HG03469 (cell line): ENCODE measurements around the gene IGSF11.

Source experiments
- ATAC-seq: cut with Tn5 transposase; IDR thresholded peaks from one replicate; pipeline ENCODE4 v1.9.1; 2021; ENCODE audit warnings: mild to moderate bottlenecking, moderate library complexity, moderate number of reproducible peaks; ENCODE audit not compliant: unreplicated experiment

The IGSF11 gene

GRCh38 chr3:118955914-118956556 is 78.6 kb downstream of the IGSF11 start:
- ATAC-seq = no peak

DNA sequence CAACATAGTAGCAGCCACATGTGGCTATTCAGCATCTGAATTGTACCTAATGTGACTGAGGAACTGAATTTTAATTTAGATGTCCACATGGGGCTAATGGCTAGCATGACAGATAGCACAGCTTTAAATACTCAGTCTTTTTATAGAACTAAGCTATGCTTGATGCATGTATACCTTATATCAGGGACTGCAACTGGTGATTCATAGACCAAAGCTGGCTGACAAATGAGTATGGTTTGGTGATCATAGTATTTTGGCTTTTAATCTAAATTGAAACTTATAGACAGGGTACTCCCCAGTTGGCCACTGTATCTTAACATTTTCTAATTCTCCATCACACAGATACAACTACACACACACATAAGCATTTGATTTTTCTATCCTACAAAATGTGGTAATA is 83.6 kb downstream of the IGSF11 start:
- no peak for ATAC-seq

GRCh38 chr3:118949113-118949760 is 85.4 kb downstream of the IGSF11 start:
- no peak for ATAC-seq

GRCh38 chr3:118948146-118948545 is 86.5 kb downstream of the IGSF11 start:
- ATAC-seq = no peak

GRCh38 chr3:118946449-118946848 is 88.2 kb downstream of the IGSF11 start:
- ATAC-seq = no peak

DNA sequence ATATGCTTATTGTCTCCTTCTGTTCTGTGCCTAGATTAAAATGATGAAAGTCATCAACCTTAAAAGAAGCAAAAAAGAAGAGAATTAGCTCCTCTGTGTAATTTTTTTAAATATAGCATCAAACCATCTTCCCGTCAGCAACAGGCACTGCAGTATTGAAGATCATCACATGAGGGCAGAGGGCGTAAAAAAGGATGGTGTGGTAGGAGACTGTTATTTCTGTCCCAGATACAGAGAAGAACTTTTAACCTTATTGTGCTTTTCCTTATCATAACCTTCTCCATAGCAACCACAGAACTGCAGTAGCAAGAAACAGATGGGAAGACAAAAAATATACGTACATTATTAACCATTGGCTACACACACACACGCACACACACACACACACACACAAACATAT is 88.8 kb downstream of the IGSF11 start:
- no peak for ATAC-seq

DNA sequence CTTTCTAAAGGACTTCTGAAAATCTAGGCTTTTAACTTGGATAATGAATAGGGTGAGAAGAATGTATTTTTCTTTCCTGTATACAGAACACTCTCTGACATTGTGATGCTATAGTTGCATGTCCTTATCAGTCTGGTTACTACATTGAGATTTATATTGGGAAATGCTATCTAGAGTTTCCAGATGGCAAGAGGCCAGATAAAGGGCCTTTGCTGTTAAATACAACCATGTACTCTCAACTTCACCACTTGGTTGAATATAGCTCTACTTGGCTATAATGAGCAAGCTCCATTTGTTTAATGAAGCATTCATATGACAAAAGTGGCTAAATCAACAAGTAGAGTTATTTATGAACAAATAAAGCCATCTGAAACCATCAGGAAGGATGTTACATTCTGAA is 91.0 kb downstream of the IGSF11 start:
- no peak for ATAC-seq

GRCh38 chr3:118942671-118943070 is 92.0 kb downstream of the IGSF11 start:
- ATAC-seq = no peak

DNA sequence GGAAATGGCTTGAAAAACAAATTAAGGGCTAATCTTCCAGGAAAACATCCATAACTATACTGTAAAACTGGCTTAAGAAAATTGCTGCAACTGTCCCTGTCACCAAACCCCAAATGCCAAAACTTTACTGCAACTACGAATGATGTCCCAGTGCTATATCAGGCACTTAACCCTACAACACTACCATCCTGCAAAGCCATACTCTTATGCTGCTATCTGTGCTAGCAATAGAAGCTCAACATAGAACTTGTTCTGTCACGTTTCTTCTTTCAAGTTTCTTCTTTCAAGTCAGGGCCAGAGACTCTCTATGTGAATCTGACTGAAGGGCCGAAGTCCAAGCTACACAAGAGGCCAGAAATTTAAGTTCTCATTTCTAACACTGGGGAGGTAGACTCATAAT is 92.5 kb downstream of the IGSF11 start:
- no peak for ATAC-seq

GRCh38 chr3:118941236-118941635 is 93.4 kb downstream of the IGSF11 start:
- no peak for ATAC-seq

DNA sequence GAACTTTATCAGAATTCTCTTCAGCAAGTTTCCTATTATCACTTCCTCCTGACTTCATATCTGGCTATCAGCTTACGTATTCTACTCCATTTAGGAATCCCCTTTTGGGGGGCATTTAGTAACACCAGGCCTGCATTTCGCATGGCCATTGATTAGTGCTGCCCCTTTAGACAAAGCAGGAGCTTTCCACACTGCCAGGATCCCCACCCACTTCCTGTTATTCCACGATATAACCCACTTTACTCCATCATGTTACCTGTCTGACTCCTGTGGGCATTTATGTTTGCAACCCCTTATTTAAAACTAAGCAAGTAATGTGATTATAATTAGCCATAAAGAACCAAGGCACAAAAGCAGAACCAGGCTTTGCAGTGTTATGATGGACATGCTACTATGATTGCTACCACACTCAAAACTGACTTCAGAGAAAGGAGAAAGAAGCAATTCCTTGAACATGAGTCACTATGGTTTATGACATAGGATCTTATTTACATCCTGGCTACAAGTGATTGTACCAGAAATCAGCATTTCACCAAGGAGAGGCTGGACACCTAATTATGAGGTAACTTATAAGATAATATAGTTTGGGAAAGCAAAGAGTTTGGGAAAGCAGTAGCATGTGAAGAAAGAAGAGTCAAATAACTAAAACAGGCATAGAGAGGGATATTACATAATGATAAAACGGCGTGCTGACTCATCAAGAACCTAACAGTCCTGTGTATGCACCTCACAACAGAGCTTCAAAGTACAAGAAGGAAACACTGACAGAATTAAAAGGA is 96.3 kb downstream of the IGSF11 start:
- no peak for ATAC-seq

DNA sequence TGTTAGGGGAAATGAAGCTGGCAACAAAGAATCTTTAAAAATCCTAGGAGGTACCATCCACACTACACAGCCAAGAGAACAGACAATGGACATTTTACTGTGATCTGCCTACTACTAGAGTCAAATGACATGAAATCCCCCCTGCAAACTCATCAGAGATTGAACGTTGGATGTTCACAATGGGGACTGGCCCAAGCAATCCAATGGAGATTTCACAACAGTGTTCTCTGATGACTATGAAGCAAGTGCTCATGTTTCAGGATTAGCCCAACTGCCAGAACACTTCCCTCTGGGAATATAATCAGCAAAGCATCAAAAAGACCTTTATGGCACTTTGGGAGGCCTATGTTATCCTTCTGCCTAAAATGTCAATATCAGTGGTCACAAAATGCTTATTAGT is 97.8 kb downstream of the IGSF11 start:
- no peak for ATAC-seq

DNA sequence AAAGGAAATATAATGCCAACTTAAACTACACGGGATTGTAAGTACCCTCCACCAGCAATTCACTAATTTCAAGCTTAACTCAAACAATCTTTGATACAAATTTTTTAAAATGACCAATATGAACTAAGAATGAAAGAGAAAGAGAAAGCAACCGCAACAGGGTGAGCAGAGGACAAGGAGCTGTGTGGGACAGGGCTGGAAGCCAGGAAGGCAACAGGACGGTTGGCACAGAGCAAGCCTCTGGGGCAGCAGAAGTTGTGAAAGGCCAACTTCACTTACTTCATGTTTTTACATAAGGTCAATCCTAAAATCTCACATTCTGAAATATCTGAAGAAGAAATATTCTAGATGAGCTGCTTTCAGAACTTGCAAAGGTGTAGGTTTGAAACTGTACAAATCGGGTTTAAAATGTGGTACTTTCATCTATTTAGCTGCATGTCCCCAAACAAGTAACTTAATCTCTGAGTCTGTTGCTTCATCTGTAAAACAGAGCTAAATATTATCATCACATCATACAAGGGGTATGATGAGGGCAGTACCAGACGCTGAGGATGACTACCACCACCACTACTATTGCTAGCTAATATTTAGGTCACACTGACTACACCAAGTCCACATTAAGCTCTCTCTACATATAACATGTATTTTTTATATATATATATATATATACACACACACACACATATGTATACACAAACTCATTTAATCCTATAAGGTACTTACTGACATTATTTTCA is 101.7 kb downstream of the IGSF11 start:
- no peak for ATAC-seq

GRCh38 chr3:118931996-118932395 is 102.7 kb downstream of the IGSF11 start:
- ATAC-seq = no peak

DNA sequence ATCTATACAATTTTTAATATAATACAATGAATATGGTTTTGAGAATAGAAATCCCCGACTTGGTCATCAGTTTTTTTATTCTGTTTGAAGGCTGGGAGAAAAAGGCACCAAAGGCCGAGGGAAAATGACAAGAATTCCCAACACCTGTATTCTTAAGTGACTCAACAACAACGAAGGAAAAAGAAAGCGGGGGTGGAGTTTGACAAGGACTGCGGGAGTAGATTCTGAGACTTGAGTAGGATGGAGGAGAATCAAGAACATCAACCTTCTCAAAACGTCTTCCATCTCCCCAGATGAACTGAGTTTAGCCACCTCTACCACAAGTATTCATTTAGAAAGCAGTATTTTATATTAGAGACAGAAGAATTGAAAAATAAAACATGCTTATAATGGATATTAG is 107.2 kb downstream of the IGSF11 start:
- ATAC-seq = no peak

DNA sequence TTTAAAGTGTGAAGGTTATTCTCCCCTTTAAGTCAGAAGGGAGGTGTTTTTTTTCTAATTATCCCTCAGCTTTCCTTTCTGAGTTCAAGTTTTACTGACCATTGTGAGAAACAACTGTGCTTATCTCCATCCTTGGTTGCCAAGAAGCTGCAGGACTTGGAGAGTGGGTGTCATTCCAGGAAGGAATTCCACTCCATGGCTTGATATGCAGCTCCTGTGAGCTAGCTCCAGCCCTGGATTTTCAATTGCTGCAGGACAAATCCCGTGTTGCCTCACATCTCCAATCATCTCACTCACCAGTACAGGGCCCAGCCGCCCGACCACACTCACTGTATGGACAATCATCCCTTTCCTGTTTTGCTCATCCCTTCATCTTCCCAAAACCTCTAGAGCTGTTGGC is 122.5 kb downstream of the IGSF11 start:
- no peak for ATAC-seq

DNA sequence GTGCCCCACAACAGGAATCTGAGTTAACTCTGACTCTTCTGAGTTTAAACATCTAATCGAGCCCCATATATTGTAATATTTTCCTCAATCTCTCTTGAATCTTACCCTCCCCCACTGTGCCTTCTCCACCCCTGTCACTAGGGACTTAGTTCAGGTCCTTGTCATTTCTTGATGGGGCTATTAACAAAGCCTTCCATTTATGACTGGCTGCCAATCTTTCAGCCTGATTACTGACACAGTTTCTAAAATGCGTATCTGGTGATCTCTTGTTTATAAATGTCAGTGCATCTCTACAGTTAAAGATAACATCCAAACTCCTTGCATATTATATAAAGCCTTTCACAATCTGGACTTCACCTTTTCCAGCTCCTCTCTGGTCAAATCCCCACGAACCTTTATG is 124.3 kb downstream of the IGSF11 start:
- no peak for ATAC-seq

GRCh38 chr3:118909763-118910162 is 124.9 kb downstream of the IGSF11 start:
- no peak for ATAC-seq

GRCh38 chr3:118907909-118908308 is 126.7 kb downstream of the IGSF11 start:
- ATAC-seq = no peak

- no peak for ATAC-seq
These were observed 133.7 kb downstream of the IGSF11 start for GRCh38 chr3:118900737-118901525.

DNA sequence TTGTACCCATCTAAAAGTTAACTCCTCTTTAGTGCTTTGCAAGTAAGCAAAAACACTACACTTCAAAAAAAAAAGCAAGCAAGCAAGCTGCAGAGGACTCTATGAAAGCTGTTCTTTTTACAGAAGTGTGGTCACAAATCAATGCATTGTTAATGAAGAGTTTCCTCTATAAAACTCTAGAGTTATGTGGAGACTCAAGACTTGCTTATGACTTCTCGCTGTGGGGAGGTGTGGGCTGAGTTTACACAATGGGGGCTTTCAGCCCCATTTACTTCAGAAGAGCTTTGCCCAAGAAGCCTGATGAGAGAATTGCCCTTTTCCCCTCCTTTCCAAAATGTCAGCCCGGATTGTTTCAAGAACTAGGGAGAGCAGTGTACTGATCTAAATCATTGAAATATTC is 144.4 kb downstream of the IGSF11 start:
- no peak for ATAC-seq
